ENCODE measurements around the gene ENG.
"Not testable (repeated sequence)": the region's sequence is repeated elsewhere in the genome, so short reads cannot be mapped to it uniquely, and the experiment has no call there.

Gene ENG

DNA sequence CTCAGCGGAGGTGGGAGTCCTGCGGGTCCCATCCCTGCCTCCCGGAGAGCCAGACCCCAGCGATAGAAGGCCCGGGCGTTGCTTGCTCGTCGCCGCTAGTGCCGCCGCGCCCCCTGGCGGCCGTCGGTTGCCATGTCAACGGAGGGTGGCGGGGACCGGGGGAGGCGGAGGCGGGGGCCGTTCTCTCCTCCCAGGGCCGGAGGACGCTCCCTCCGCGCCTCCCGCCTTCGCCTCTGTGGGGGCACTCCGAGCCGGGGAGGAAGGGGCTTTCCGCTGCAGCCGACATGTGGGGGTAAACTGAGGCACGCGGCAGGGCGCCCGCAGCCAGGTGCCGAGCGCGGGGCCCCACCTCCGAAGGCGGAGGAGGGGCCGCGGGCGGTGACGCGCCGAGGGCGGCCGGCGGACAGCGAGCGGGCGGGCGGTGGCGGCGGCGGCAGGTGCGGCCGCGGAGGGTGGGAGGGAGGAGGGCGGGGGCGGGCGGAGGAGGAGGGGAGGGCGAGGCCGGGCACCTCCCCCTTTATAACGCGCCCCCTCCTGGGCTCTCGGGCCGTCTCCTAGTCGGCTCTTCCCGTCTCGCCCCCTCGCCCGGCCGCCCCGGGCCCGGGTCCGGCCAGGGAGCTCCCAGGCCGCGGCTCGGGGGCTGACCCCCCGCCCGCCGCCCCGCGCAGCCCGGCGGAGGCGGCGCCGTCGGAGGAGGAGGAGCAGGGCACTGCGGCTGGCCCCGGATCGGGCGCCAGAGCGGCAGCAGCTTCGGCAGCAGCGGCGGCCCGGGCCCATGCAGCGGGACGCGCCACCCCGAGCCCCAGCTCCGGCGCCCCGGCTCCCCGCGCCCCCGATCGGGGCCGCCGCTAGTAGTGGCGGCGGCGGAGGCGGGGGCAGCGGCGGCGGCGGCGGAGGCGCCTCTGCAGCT lies 69.2 kb downstream of the ENG start:
- in situ Hi-C loops (cut with MboI; ENCODE audit: low sequenced_read_pairs, unreplicated experiment) = no loop called here
- DNase-seq (ENCODE audit: low spot score) = peak; percentile 91
- TF ChIP-seq, protein P1, sequence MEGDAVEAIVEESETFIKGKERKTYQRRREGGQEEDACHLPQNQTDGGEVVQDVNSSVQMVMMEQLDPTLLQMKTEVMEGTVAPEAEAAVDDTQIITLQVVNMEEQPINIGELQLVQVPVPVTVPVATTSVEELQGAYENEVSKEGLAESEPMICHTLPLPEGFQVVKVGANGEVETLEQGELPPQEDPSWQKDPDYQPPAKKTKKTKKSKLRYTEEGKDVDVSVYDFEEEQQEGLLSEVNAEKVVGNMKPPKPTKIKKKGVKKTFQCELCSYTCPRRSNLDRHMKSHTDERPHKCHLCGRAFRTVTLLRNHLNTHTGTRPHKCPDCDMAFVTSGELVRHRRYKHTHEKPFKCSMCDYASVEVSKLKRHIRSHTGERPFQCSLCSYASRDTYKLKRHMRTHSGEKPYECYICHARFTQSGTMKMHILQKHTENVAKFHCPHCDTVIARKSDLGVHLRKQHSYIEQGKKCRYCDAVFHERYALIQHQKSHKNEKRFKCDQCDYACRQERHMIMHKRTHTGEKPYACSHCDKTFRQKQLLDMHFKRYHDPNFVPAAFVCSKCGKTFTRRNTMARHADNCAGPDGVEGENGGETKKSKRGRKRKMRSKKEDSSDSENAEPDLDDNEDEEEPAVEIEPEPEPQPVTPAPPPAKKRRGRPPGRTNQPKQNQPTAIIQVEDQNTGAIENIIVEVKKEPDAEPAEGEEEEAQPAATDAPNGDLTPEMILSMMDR (IDR thresholded peaks at IDR 0.05; ENCODE audit: borderline replicate concordance, control extremely low read depth, extremely low read depth, insufficient read depth, missing control alignments) = peak; percentile 77

DNA sequence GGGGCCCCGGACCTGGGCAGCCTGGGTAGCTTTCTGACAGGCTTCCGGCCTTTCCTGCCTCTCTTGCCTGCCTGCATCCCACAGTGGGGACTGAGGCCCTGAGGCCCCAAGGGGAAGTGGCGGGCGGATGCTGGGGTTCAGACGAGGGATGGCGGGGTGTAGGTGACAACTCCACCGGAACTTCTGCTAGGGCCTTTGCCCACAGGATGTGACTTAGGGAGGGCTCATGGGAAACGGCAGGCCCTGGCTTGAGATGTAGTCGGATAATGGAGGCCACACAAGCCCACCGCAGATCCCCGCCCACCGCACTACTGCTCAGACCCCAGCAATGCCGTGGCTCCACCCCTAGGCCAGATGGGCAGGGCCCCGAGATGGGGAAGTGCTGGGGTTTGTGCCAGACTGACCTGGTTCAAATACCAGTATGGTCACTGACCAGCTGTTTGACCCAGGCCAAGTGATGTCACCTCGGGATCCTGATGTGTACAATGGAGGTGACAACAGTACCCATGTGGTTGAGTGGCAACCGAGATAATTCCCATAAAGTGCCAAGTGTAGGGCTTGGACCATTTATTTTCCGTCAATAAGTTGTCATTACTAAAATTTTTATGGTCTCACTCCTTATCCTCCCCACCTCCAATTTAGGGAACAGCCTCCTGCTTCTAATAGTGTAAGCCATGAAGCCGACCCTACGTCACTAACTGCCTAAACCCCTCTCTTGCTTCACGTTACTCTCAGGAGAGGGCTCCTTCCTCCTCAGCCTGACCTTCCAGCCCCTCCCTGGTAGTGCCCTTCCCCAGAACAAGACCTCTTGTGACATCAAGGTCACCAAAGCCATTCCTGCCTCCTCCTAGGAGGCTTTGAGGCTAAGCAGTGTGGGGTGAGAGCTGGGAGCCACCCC lies 71.1 kb downstream of the ENG start:
- peak; percentile 69 for DNase-seq (ENCODE audit: low spot score)
- TF ChIP-seq, protein P1 (IDR thresholded peaks at IDR 0.05; ENCODE audit: borderline replicate concordance, control extremely low read depth, extremely low read depth, insufficient read depth, missing control alignments) = no peak
- in situ Hi-C loops (cut with MboI; ENCODE audit: low sequenced_read_pairs, unreplicated experiment) = no loop called here

DNA sequence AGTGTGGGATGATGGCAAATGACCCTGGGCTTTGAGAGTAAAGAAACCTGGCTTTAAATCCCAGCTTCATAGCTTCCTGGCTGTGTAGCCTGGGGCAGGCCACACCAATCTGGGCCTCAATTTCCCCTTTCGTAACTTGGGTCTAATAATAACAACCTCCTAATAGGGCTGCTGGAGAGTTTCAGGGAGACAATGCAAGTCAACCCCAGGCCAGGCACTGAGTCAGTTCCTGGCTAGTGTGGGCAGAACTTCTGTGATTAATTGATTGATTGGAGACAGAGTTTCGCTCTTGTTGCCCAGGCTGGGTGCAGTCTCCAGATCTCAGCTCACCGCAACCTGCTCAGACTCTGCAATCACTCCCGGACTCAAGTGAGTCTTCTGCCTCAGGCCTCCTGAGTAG lies 72.7 kb downstream of the ENG start:
- in situ Hi-C loops (cut with MboI; ENCODE audit: low sequenced_read_pairs, unreplicated experiment) = no loop called here
- TF ChIP-seq, protein P1 (IDR thresholded peaks at IDR 0.05; ENCODE audit: borderline replicate concordance, control extremely low read depth, extremely low read depth, insufficient read depth, missing control alignments) = no peak
- DNase-seq (ENCODE audit: low spot score) = no peak

DNA sequence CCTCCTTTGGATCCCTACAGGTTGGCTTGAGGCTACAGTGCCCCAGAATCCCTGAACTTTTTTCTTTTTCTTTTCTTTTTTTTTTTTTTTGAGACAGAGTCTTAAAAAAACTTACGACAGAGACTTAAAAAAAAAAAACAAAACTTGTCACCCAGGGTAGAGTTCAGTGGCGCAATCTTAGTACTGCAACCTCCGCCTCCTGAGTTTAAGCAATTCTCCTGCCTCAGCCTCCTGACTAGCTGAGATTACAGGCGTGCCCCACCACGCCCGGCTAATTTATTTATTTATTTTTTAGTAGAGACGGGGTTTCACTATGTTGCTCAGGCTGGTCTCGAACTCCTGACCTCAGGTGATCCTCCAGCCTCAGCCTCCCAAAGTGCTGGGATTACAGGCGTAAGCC lies 73.5 kb downstream of the ENG start:
- DNase-seq (ENCODE audit: low spot score); in situ Hi-C loops (cut with MboI; ENCODE audit: low sequenced_read_pairs, unreplicated experiment): not testable (repeated sequence)

DNA sequence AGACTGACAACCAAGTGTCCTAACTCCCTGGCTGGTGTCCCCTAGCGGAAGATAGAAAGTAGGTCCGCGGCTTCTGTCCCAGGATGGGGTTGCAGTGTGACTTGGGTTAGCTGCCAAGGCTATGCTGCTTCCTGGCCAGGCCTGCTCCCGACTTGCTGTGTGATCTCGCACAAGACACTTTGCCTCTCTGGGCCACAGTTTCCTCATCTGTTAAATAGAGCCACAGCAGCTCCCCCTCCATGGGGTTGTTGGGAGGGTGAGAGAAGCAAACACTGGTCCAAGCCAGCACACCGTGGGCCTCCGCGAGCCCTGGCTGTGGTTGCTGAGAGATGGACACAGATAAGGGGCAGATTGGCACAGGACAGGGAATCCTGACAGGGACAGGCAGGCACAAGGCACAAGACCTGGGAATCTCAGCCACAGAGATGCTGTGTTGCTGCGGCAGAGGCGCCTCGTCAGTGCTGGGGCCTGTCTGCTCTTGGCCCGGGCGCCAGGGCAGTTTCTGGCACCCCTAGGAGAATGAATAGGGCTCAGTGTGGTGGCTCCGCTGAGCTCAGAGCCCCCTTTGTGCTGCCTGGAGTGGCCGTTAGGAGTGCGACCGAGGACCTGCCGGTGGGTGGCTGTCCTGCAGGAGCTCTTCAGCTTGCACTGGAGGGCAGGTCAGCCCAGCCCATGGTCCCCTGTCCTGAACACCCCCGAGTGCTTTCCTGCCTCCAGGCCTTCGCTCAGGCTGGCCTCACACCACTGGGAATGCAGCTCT lies 74.2 kb downstream of the ENG start:
- no peak for DNase-seq (ENCODE audit: low spot score)
- TF ChIP-seq, protein P1 (IDR thresholded peaks at IDR 0.05; ENCODE audit: borderline replicate concordance, control extremely low read depth, extremely low read depth, insufficient read depth, missing control alignments) = no peak
- in situ Hi-C loops (cut with MboI; ENCODE audit: low sequenced_read_pairs, unreplicated experiment) = no loop called here

DNA sequence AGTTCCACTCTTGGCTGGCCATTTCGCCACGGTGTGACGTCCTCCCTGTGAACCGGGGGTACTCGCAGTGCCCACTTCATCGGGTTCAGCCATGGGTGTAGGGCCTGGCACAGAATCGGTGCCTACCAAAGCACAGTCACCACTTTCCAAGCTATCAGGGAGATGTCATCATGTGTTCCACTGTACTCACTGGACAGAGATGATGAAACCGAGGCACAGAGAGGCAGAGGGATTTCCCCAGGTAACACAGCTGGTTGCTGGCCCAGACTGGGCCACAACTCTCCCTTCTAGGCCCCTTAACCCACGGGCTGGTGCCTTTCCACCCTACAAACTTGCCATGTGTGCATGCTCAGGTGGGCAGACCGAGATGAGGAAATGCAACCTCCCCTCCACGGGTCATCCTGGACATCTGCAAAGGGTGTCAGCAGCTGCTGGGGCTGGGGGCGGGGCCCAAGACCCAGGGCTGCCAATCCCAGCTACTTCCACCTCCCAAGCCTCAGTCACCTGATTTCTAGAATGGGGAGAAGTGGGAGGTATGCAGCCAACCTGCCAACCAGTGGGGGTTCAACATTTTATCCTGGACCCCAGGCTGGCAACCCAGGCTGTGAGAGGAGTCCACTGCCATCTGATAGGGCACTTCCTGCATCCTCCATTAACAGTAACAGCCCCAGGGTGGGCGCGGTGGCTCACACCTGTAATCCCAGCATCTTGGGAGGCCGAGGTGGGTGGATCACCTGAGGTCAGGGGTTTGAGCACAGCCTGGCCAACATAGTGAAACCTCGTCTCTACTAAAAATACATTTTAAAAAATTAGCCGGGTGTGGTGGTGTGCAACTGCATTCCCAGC lies 75.1 kb downstream of the ENG start:
- in situ Hi-C loops (cut with MboI; ENCODE audit: low sequenced_read_pairs, unreplicated experiment) = no loop called here
- TF ChIP-seq, protein P1 (IDR thresholded peaks at IDR 0.05; ENCODE audit: borderline replicate concordance, control extremely low read depth, extremely low read depth, insufficient read depth, missing control alignments) = no peak
- DNase-seq (ENCODE audit: low spot score) = peak; percentile 67

Data from GM13976 (cell line).